Mucosa of stomach (tissue), 1 donor: ENCODE measurements around the gene GPATCH11.

Source experiments
- H3K27me3 ChIP-seq: one replicate; pipeline ENCODE4 v1.7.0; 2013; ENCODE audit warnings: mild to moderate bottlenecking, low read length; ENCODE audit not compliant: control insufficient read depth, insufficient read depth
- H3K36me3 ChIP-seq: one replicate; pipeline ENCODE4 v1.7.0; 2013; ENCODE audit warnings: low read length; ENCODE audit not compliant: control insufficient read depth, insufficient read depth
- H3K4me1 ChIP-seq: one replicate; pipeline ENCODE4 v1.7.0; 2013; ENCODE audit warnings: mild to moderate bottlenecking, low read length; ENCODE audit not compliant: control insufficient read depth, insufficient read depth
- H3K4me3 ChIP-seq: one replicate; pipeline ENCODE4 v1.7.0; 2013; ENCODE audit warnings: low read length
- H3K9ac ChIP-seq: one replicate; pipeline ENCODE4 v1.7.0; 2013; ENCODE audit warnings: mild to moderate bottlenecking, low read length, moderate library complexity
- H3K9me3 ChIP-seq: one replicate; pipeline ENCODE4 v1.7.0; 2013; ENCODE audit warnings: mild to moderate bottlenecking, low read length, moderate library complexity; ENCODE audit not compliant: control insufficient read depth
- donor health status: Pancreatic carcinoma.

The GPATCH11 gene

DNA sequence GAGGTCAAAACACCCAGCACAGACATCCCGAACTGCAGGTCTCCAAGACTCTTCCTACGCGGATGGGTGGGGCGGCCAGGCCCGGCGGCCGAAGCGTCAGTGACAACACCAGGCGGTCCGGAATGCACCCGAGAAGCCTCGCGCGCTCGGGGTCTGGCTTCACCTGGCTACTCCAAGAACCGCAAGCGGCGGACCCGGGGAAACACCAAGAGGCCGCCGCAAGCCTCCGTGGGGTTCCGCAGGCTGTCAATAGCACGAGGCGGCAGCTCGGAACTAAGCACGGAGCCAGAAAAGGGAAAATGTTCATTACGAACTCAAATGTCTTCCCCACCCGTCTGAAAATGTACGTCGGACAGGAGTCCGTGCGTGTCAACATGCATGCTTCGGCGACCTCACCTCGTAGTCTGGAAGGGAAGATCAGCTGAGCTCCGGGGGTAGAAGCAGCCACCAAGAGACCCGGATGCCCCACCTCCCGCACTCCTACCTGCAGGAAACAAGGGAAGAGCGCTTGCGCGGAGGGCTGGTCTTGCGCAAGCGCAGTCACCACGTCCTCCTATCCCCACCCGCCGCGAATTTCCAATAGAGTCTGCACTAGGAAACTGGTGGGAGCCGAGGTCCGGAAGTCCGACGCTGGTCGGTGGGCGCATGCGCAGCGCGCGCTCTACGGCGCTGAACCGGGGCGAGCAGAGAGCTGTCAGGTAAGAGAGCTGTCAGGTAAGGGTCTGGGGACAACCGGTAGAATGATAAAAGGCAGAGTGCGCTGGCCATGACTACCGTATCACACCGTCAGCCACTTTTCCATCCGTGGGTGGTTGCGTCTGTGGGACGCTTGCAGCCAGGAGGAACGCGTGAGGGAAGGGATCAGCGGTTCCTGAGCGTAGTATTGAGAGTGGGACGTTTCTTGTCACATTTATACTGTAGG is at the start of gene GPATCH11, which contains the start of gene HEATR5B:
Gene GPATCH11, plus strand, starts transcription at position 646 of the 922 bp plus-strand sequence. CDS start 3,864 bp downstream, outside the sequence.
Gene HEATR5B, minus strand, starts transcription at position 500 of the 922 bp plus-strand sequence. CDS start 958 bp downstream, outside the sequence.
- Histone ChIP-seq H3K4me1 (peaks cover 22% of the 10 kb centered on the region), H3K36me3 (no peaks in the 10 kb centered on the region), H3K27me3 (no peaks in the 10 kb centered on the region), H3K9ac (peak within 1 kb of the TSS; percentile 78), H3K4me3 (peak within 1 kb of the TSS; percentile 32), H3K9me3 (no peaks in the 10 kb centered on the region)

GRCh38 chr2:37037771-37038170 is 46.5 kb upstream of the GPATCH11 start:
- H3K27me3 ChIP-seq, result no peaks in the 10 kb centered on the region
- H3K36me3 ChIP-seq, result peaks cover 3% of the 10 kb centered on the region
- H3K4me1 ChIP-seq, result no peaks in the 10 kb centered on the region
- no peak overlapping the region for H3K4me3 ChIP-seq
- no peak overlapping the region for H3K9ac ChIP-seq
- H3K9me3 ChIP-seq, result no peaks in the 10 kb centered on the region

- H3K9me3 ChIP-seq, result no peaks in the 10 kb centered on the region
- H3K9ac ChIP-seq, result no peak overlapping the region
- no peak overlapping the region for H3K4me3 ChIP-seq
- H3K27me3 ChIP-seq, result no peaks in the 10 kb centered on the region
- no peaks in the 10 kb centered on the region for H3K4me1 ChIP-seq
- H3K36me3 ChIP-seq, result peaks cover 3% of the 10 kb centered on the region
Observed at GRCh38 chr2:37039580-37039979, 44.7 kb upstream of the GPATCH11 start.

DNA sequence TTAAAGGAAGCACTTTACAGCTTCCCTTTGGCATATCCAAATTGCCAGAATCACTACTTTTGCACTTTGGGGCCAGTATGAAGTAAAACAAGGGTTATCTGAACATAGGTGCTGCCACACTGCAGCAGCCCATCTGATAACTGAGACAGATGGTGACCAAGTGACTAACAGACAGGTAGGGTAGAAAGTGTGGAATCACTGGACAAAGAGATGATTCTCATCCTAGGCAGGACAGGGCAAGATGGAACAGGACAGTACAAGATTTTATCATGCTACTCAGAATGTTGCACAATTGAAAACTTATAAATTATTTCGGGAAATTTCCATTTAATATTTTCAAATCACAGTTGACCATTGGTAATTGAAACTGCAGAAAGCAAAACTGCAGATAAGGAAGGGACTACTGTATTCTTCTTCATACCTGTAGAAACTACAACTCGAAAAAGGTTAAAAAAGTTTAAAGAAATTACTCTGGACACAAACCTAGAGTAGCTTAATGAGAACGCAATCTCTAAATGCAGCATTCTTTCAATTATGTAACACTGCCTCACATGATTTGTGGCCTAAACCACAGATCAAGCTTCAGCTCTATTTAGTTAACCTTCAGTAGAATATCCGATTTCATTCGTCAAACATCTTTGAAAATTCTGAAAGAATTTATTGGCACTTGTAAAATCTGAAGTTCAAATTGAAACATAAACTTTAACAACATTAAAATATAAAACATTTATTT is 31.6 kb upstream of the GPATCH11 start:
- Histone ChIP-seq H3K4me3 (no peak overlapping the region), H3K27me3 (no peaks in the 10 kb centered on the region), H3K9me3 (no peaks in the 10 kb centered on the region), H3K4me1 (no peaks in the 10 kb centered on the region), H3K9ac (no peak overlapping the region), H3K36me3 (no peaks in the 10 kb centered on the region)

- Histone ChIP-seq H3K36me3 (peaks cover 5% of the 10 kb centered on the region), H3K27me3 (no peaks in the 10 kb centered on the region), H3K9ac (no peak overlapping the region), H3K4me3 (no peak overlapping the region), H3K4me1 (no peaks in the 10 kb centered on the region), H3K9me3 (no peaks in the 10 kb centered on the region)
Observed at GRCh38 chr2:37059841-37060240, 24.5 kb upstream of the GPATCH11 start.

DNA sequence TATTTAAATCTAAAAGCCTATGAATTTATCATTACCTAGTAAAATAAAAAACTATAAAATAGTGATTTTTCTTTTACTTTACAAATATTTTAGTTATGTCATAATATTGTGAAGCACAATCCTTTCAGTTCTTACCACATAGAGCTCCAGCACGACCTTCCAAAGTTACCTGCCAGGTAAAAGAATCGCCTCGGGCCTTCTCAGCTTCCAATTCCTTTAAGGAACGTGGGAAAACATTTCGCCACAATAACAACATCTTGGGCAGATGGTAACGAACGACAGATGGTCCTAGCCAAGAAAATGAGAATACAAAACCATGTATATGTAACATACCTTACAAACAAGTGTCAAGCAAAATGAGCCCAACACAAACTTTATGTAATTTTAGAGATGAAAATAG is 23.9 kb upstream of the GPATCH11 start:
- no peak overlapping the region for H3K9ac ChIP-seq
- H3K4me1 ChIP-seq, result no peaks in the 10 kb centered on the region
- no peaks in the 10 kb centered on the region for H3K27me3 ChIP-seq
- H3K36me3 ChIP-seq, result peaks cover 5% of the 10 kb centered on the region
- H3K4me3 ChIP-seq, result no peak overlapping the region
- no peaks in the 10 kb centered on the region for H3K9me3 ChIP-seq

DNA sequence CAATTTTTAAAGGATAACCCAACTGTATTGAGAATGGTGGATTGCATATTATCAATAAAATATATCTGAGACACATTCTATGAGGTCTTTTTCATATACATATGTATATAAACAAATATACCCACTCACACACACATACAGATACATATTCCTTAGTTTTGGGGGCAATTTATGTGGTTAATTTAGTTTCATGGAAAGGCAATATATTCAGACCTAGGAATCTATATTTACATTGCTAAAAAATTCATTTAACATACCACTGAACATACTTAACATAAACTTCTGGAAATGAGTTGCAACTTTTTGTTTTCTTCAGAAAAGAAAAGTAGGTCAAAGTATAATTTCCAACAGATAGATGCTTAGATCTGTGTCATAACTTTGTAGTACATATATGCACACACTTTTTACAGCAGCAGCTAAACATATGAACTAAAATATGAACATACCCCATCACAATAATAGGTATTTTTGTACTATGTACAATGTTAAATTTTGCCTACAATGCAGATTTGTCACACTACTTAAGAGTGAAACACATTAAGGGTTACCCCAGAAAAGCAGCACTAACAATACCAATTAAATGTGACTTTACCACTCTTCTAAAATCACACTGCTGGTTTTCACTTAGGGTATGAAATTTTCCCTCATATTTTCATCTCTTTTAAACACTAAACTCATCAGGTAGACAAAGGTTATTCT is 23.2 kb upstream of the GPATCH11 start:
- no peak overlapping the region for H3K4me3 ChIP-seq
- H3K9ac ChIP-seq, result no peak overlapping the region
- peaks cover 5% of the 10 kb centered on the region for H3K36me3 ChIP-seq
- H3K9me3 ChIP-seq, result no peaks in the 10 kb centered on the region
- H3K27me3 ChIP-seq, result no peaks in the 10 kb centered on the region
- H3K4me1 ChIP-seq, result no peaks in the 10 kb centered on the region

DNA sequence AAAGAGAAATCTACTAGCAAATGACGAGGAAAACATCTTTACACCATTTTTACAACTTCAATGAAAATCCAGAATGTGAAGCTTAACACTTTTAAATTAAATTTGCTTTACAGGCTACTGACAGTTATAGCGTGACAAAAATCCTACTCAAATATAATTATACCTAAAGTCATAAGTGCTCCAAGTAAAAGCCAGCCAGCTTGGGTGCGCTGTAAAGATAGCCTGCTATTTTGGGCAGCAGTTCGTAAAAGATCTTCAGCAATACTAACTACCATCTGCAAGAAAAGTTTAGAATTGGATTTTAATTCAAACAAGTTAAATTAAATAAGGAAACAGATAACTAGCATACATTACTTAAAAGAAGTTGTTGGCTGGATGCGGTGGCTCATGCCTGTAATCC is 22.5 kb upstream of the GPATCH11 start:
- Histone ChIP-seq H3K4me1 (no peaks in the 10 kb centered on the region), H3K9ac (no peak overlapping the region), H3K36me3 (peaks cover 5% of the 10 kb centered on the region), H3K9me3 (no peaks in the 10 kb centered on the region), H3K27me3 (no peaks in the 10 kb centered on the region), H3K4me3 (no peak overlapping the region)

DNA sequence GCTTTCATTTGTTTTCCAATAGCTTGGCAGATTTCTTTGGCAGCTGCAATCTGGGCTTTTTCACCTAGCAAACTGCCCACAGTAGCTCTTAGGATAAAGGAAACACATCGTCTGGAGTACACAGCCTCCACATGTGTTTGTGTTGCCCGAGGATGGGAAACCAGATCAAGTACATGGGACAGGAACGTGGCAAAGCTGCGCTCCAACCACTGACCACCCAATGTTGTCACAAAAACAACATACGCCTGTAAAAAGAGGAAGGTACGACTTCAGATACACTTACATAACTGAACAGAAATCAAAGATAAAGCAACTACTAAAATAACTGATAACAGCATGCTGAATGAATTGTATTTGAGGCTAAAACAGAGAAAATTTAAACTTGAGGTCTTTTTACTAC is 15.6 kb upstream of the GPATCH11 start:
- no peaks in the 10 kb centered on the region for H3K4me1 ChIP-seq
- peaks cover 5% of the 10 kb centered on the region for H3K36me3 ChIP-seq
- H3K27me3 ChIP-seq, result no peaks in the 10 kb centered on the region

GRCh38 chr2:37070931-37071330 is 13.4 kb upstream of the GPATCH11 start:
- H3K9ac ChIP-seq, result no peak overlapping the region
- no peaks in the 10 kb centered on the region for H3K36me3 ChIP-seq
- no peaks in the 10 kb centered on the region for H3K9me3 ChIP-seq
- no peaks in the 10 kb centered on the region for H3K27me3 ChIP-seq
- H3K4me1 ChIP-seq, result no peaks in the 10 kb centered on the region
- H3K4me3 ChIP-seq, result no peak overlapping the region

More for the DNA sequence above, 15.6 kb upstream of the GPATCH11 start:
- Histone ChIP-seq H3K9ac (no peak overlapping the region), H3K9me3 (no peaks in the 10 kb centered on the region), H3K4me3 (no peak overlapping the region)

DNA sequence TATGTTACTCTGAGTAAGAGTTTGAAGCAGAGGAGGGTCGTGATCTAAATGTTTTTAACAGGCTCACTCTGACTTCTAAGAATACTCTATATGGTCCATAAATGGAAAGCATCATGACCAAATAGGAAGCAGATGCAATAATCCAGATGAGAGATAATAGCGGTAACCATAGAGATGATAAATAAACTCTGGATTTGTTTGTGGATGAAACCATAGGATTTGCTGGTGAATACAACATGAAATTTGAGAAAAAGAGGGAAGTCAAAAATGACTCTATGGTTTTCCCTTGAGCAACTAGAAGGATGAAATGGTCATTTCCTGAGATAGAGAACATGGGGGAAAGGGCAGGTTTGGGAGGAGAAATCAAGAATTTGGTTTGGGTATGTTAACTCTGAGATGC is 4.1 kb upstream of the GPATCH11 start:
- H3K36me3 ChIP-seq, result no peaks in the 10 kb centered on the region
- H3K27me3 ChIP-seq, result no peaks in the 10 kb centered on the region
- peaks cover 16% of the 10 kb centered on the region for H3K4me1 ChIP-seq
- no peak overlapping the region for H3K9ac ChIP-seq
- no peak overlapping the region for H3K4me3 ChIP-seq
- no peaks in the 10 kb centered on the region for H3K9me3 ChIP-seq
